GM21528 (cell line): Measurements from ENCODE around the gene SF3B4.
"Not testable (repeated sequence)": the region's sequence is repeated elsewhere in the genome, so short reads cannot be mapped to it uniquely, and the experiment has no call there.

Experiments
- ATAC-seq: cut with Tn5 transposase; IDR thresholded peaks from one replicate; pipeline ENCODE4 v1.9.1; 2021; ENCODE audit warnings: mild to moderate bottlenecking, moderate library complexity; ENCODE audit not compliant: unreplicated experiment, low FRiP score

SF3B4 gene

GRCh38 chr1:149927563-149928400 lies at the start of gene SF3B4:
Gene SF3B4 (minus strand): TSS chr1:149927803. CDS start chr1:149927759, 44 bp downstream.
- peak; percentile 90 for ATAC-seq

GRCh38 chr1:149977345-149977744 lies 49.7 kb upstream of the SF3B4 start:
- ATAC-seq, result no peak

GRCh38 chr1:149972547-149972946 lies 44.9 kb upstream of the SF3B4 start:
- ATAC-seq, result no peak

- no peak for ATAC-seq
Observed at GRCh38 chr1:149967646-149968045, 40.0 kb upstream of the SF3B4 start.

GRCh38 chr1:149967041-149967440 lies 39.4 kb upstream of the SF3B4 start:
- no peak for ATAC-seq

- ATAC-seq, result no peak
Observed at GRCh38 chr1:149966405-149966804, 38.8 kb upstream of the SF3B4 start.

- no peak for ATAC-seq
Observed at GRCh38 chr1:149965440-149965839, 37.8 kb upstream of the SF3B4 start.

GRCh38 chr1:149963358-149963757 lies 35.8 kb upstream of the SF3B4 start:
- no peak for ATAC-seq

- no peak for ATAC-seq
Observed at GRCh38 chr1:149962736-149963135, 35.1 kb upstream of the SF3B4 start.

GRCh38 chr1:149962039-149962647 lies 34.5 kb upstream of the SF3B4 start:
- no peak for ATAC-seq

GRCh38 chr1:149957548-149957947 lies 29.9 kb upstream of the SF3B4 start:
- not testable (repeated sequence) for ATAC-seq

- ATAC-seq, result no peak
Observed at GRCh38 chr1:149949911-149950310, 22.3 kb upstream of the SF3B4 start.

GRCh38 chr1:149945206-149945605 lies 17.6 kb upstream of the SF3B4 start:
- ATAC-seq, result no peak

- ATAC-seq, result no peak
Observed at GRCh38 chr1:149942885-149943284, 15.3 kb upstream of the SF3B4 start.

- ATAC-seq, result no peak
Observed at GRCh38 chr1:149942207-149942606, 14.6 kb upstream of the SF3B4 start.

- no peak for ATAC-seq
Observed at GRCh38 chr1:149940427-149940826, 12.8 kb upstream of the SF3B4 start.

GRCh38 chr1:149938668-149939003 lies 11.0 kb upstream of the SF3B4 start:
- ATAC-seq, result not testable (repeated sequence)

- ATAC-seq, result no peak
Observed at GRCh38 chr1:149937759-149938158, 10.2 kb upstream of the SF3B4 start.

GRCh38 chr1:149936992-149937705 lies 9.5 kb upstream of the SF3B4 start:
- ATAC-seq, result no peak

GRCh38 chr1:149936170-149936991 lies 8.8 kb upstream of the SF3B4 start, which contains the start of gene MTMR11:
Gene MTMR11 (minus strand): TSS chr1:149936879. CDS start chr1:149936647, 232 bp downstream.
- ATAC-seq, result no peak
